ENCODE data around the gene ACKR1.

The ACKR1 gene

GRCh38 chr1:159223004-159223403 is 18.3 kb downstream of the ACKR1 start:
- Histone ChIP-seq H3K4me3 (replicated peaks; ENCODE audit: insufficient read depth, low read length) (no peak overlapping the region), H3K27ac (replicated peaks) (no peak overlapping the region), H3K27me3 (ENCODE audit: insufficient read depth, poor library complexity, severe bottlenecking) (no peaks in the 10 kb centered on the region)
- no peak for DNase-seq (ENCODE audit: low read depth in 1 of 2, low spot score in 1 of 2)
- TF ChIP-seq, protein P1, sequence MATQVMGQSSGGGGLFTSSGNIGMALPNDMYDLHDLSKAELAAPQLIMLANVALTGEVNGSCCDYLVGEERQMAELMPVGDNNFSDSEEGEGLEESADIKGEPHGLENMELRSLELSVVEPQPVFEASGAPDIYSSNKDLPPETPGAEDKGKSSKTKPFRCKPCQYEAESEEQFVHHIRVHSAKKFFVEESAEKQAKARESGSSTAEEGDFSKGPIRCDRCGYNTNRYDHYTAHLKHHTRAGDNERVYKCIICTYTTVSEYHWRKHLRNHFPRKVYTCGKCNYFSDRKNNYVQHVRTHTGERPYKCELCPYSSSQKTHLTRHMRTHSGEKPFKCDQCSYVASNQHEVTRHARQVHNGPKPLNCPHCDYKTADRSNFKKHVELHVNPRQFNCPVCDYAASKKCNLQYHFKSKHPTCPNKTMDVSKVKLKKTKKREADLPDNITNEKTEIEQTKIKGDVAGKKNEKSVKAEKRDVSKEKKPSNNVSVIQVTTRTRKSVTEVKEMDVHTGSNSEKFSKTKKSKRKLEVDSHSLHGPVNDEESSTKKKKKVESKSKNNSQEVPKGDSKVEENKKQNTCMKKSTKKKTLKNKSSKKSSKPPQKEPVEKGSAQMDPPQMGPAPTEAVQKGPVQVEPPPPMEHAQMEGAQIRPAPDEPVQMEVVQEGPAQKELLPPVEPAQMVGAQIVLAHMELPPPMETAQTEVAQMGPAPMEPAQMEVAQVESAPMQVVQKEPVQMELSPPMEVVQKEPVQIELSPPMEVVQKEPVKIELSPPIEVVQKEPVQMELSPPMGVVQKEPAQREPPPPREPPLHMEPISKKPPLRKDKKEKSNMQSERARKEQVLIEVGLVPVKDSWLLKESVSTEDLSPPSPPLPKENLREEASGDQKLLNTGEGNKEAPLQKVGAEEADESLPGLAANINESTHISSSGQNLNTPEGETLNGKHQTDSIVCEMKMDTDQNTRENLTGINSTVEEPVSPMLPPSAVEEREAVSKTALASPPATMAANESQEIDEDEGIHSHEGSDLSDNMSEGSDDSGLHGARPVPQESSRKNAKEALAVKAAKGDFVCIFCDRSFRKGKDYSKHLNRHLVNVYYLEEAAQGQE (IDR thresholded peaks at IDR 0.05; ENCODE audit: insufficient replicate concordance, low read depth): no peak
- TF ChIP-seq SPI1 (IDR thresholded peaks at IDR 0.05; ENCODE audit: borderline replicate concordance, low read depth) (no peak), GABPA (IDR thresholded peaks at IDR 0.05; ENCODE audit: low read depth) (no peak), POLR2AphosphoS5 (IDR thresholded peaks at IDR 0.05; ENCODE audit: low read depth) (no peak)
- TF ChIP-seq, protein P2, sequence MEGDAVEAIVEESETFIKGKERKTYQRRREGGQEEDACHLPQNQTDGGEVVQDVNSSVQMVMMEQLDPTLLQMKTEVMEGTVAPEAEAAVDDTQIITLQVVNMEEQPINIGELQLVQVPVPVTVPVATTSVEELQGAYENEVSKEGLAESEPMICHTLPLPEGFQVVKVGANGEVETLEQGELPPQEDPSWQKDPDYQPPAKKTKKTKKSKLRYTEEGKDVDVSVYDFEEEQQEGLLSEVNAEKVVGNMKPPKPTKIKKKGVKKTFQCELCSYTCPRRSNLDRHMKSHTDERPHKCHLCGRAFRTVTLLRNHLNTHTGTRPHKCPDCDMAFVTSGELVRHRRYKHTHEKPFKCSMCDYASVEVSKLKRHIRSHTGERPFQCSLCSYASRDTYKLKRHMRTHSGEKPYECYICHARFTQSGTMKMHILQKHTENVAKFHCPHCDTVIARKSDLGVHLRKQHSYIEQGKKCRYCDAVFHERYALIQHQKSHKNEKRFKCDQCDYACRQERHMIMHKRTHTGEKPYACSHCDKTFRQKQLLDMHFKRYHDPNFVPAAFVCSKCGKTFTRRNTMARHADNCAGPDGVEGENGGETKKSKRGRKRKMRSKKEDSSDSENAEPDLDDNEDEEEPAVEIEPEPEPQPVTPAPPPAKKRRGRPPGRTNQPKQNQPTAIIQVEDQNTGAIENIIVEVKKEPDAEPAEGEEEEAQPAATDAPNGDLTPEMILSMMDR (IDR thresholded peaks at IDR 0.05; ENCODE audit: insufficient read depth, low read length): no peak

- Histone ChIP-seq H3K27me3 (ENCODE audit: insufficient read depth, poor library complexity, severe bottlenecking) (peaks cover 2% of the 10 kb centered on the region), H3K27ac (replicated peaks) (no peak overlapping the region), H3K4me3 (replicated peaks; ENCODE audit: insufficient read depth, low read length) (no peak overlapping the region)
- TF ChIP-seq SPI1 (IDR thresholded peaks at IDR 0.05; ENCODE audit: borderline replicate concordance, low read depth): no peak
- no peak for TF ChIP-seq POLR2AphosphoS5 (IDR thresholded peaks at IDR 0.05; ENCODE audit: low read depth)
- TF ChIP-seq, protein P1 (IDR thresholded peaks at IDR 0.05; ENCODE audit: insufficient replicate concordance, low read depth): no peak
- TF ChIP-seq GABPA (IDR thresholded peaks at IDR 0.05; ENCODE audit: low read depth): no peak
- TF ChIP-seq, protein P2 (IDR thresholded peaks at IDR 0.05; ENCODE audit: insufficient read depth, low read length): no peak
- no peak for DNase-seq (ENCODE audit: low read depth in 1 of 2, low spot score in 1 of 2)
These were observed 23.9 kb downstream of the ACKR1 start for GRCh38 chr1:159228554-159228953.

DNA sequence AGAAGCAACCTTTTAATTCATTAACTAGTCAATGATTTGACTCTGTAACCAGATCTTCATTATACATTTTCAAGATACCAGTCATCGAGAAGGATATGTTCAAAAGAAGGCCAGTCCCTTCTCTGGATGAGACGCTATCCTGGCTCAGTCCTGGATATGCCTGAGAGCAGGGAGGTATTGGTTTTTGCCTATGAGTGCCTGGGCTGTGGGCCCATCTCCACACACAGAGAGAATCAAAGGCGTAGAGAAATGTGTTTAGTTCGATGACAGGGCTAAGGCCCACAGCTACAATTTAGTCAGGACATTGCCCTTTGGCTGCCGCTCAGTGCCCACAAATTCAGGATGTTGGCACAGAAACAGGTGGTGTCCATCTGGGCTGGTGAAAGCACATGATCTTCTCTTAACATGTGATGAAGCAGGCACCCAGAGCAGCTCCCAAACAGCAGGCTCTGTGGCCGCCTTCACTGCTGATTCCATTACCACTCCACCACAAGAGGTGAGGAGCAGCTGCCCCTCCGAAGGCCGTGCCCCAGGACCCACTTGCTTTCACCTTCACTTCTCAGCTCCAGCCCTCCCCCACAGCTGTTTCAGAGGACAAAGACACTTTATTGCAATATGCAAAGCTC is 24.7 kb downstream of the ACKR1 start:
- no peak for DNase-seq (ENCODE audit: low read depth in 1 of 2, low spot score in 1 of 2)

More for the DNA sequence above, 24.7 kb downstream of the ACKR1 start:
- Histone ChIP-seq H3K27ac (replicated peaks) (no peak overlapping the region), H3K27me3 (ENCODE audit: insufficient read depth, poor library complexity, severe bottlenecking) (peaks cover 2% of the 10 kb centered on the region), H3K4me3 (replicated peaks; ENCODE audit: insufficient read depth, low read length) (no peak overlapping the region)
- TF ChIP-seq GABPA (IDR thresholded peaks at IDR 0.05; ENCODE audit: low read depth): no peak
- TF ChIP-seq, protein P2 (IDR thresholded peaks at IDR 0.05; ENCODE audit: insufficient read depth, low read length): no peak
- TF ChIP-seq SPI1 (IDR thresholded peaks at IDR 0.05; ENCODE audit: borderline replicate concordance, low read depth): no peak
- TF ChIP-seq, protein P1 (IDR thresholded peaks at IDR 0.05; ENCODE audit: insufficient replicate concordance, low read depth): no peak
- TF ChIP-seq POLR2AphosphoS5 (IDR thresholded peaks at IDR 0.05; ENCODE audit: low read depth): no peak
